ENCODE measurements around the gene SHISAL2A. TPM values are rescaled to one million over a fixed set of nuclear protein-coding genes. Genes with fewer than 3 reads are reported as not detected.

The SHISAL2A gene
- polyA plus RNA-seq, 1 of the 3 experiments (the other 2 are of a cell fraction), result 0.07 TPM

GRCh38 chr1:52645261-52645660 lies 12.3 kb downstream of the SHISAL2A start:
- no peaks in the 10 kb centered on the region for H4K20me1 ChIP-seq (ENCODE audit: insufficient read depth)
- H3K9me2 ChIP-seq, result no peaks in the 10 kb centered on the region
- H3K9ac ChIP-seq, result no peak overlapping the region
- TF ChIP-seq, protein P1, sequence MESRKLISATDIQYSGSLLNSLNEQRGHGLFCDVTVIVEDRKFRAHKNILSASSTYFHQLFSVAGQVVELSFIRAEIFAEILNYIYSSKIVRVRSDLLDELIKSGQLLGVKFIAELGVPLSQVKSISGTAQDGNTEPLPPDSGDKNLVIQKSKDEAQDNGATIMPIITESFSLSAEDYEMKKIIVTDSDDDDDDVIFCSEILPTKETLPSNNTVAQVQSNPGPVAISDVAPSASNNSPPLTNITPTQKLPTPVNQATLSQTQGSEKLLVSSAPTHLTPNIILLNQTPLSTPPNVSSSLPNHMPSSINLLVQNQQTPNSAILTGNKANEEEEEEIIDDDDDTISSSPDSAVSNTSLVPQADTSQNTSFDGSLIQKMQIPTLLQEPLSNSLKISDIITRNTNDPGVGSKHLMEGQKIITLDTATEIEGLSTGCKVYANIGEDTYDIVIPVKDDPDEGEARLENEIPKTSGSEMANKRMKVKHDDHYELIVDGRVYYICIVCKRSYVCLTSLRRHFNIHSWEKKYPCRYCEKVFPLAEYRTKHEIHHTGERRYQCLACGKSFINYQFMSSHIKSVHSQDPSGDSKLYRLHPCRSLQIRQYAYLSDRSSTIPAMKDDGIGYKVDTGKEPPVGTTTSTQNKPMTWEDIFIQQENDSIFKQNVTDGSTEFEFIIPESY (IDR thresholded peaks at IDR 0.05; ENCODE audit: borderline replicate concordance, low read depth), result no peak
- TF ChIP-seq RFX5 (IDR thresholded peaks at IDR 0.05; ENCODE audit: low read length) (no peak), FOSL2 (IDR thresholded peaks at IDR 0.05; ENCODE audit: borderline replicate concordance, low read depth) (no peak), TAF1 (IDR thresholded peaks at IDR 0.05; ENCODE audit: borderline replicate concordance, low read depth, low read length) (no peak), TEAD4 (IDR thresholded peaks at IDR 0.05; ENCODE audit: borderline replicate concordance, insufficient read depth) (no peak), MEF2A (IDR thresholded peaks at IDR 0.05; ENCODE audit: borderline replicate concordance, low read depth) (no peak), RAD21 (IDR thresholded peaks at IDR 0.05; ENCODE audit: low read length) (no peak), ELF1 (IDR thresholded peaks at IDR 0.05) (no peak), POLR2AphosphoS5 (IDR thresholded peaks at IDR 0.05; ENCODE audit: low read depth, low read length) (no peak), NFIC (IDR thresholded peaks at IDR 0.05; ENCODE audit: borderline replicate concordance) (no peak)
- TF ChIP-seq, protein P2, sequence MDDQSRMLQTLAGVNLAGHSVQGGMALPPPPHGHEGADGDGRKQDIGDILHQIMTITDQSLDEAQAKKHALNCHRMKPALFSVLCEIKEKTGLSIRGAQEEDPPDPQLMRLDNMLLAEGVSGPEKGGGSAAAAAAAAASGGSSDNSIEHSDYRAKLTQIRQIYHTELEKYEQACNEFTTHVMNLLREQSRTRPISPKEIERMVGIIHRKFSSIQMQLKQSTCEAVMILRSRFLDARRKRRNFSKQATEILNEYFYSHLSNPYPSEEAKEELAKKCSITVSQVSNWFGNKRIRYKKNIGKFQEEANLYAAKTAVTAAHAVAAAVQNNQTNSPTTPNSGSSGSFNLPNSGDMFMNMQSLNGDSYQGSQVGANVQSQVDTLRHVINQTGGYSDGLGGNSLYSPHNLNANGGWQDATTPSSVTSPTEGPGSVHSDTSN (IDR thresholded peaks at IDR 0.05), result no peak
- H3K27me3 ChIP-seq (ENCODE audit: insufficient read depth), result no peaks in the 10 kb centered on the region
- H3K79me2 ChIP-seq (ENCODE audit: insufficient read depth), result no peaks in the 10 kb centered on the region
- H3K9me3 ChIP-seq, result no peaks in the 10 kb centered on the region
- WGBS (ENCODE audit: low lambda C conversion rate), result 71% methylated on average over 6 of the region's 6 CpGs
- H3K4me2 ChIP-seq, result no peak overlapping the region
- H3K27ac ChIP-seq (ENCODE audit: low read depth in 2 of 2, low read length in 1 of 2), result no peak overlapping the region
- ChIA-PET CTCF (interaction anchor here (1.8 kb wide), 1 partner anchor 12 kb away, joined by 5 read pairs; the partner anchor contains the start of gene SHISAL2A), POLR2A (no interaction called here)
- no peak for DNase-seq
- no peak overlapping the region for H3K4me3 ChIP-seq (ENCODE audit: low read depth in 2 of 2, low read length in 1 of 2)
- no peak overlapping the region for H2AFZ ChIP-seq (ENCODE audit: low read depth)
- no peaks in the 10 kb centered on the region for H3F3A ChIP-seq (replicated peaks; ENCODE audit: insufficient read depth)
- no peaks in the 10 kb centered on the region for H3K4me1 ChIP-seq (ENCODE audit: control insufficient read depth in 1 of 2, insufficient read depth in 2 of 2, low read depth in 1 of 2, low read length in 1 of 2)
- no peaks in the 10 kb centered on the region for H3K36me3 ChIP-seq (replicated peaks in 1 of 2; ENCODE audit: control insufficient read depth in 1 of 2, insufficient read depth in 2 of 2, low read length in 1 of 2)

DNA sequence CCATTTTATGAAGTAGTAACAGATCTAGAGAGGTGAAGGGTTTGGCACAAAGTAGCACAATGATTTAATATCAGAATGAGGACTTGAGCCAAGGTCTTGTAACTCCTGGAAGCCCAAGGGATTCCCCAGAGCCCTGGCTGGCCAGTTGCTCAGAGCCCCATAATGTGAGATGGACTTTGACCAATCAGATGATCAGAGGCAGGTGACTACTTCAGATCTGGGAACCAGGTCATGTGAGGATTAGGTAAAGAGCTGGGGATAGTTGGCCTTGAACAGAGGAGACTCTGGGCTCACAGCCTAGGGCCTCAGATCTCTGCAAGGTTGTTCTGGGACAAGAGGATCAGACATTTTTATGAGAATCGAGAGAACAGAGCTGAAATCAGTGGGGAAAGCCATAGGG lies 18.9 kb downstream of the SHISAL2A start:
- Histone ChIP-seq H3K4me3 (ENCODE audit: low read depth in 2 of 2, low read length in 1 of 2) (no peak overlapping the region), H3K79me2 (ENCODE audit: insufficient read depth) (no peaks in the 10 kb centered on the region), H3K36me3 (replicated peaks in 1 of 2; ENCODE audit: control insufficient read depth in 1 of 2, insufficient read depth in 2 of 2, low read length in 1 of 2) (no peaks in the 10 kb centered on the region), H2AFZ (ENCODE audit: low read depth) (no peak overlapping the region), H3F3A (replicated peaks; ENCODE audit: insufficient read depth) (no peaks in the 10 kb centered on the region), H3K9ac (no peak overlapping the region), H3K27ac (ENCODE audit: low read depth in 2 of 2, low read length in 1 of 2) (no peak overlapping the region), H3K4me2 (no peak overlapping the region), H4K20me1 (ENCODE audit: insufficient read depth) (no peaks in the 10 kb centered on the region), H3K9me2 (no peaks in the 10 kb centered on the region), H3K4me1 (ENCODE audit: control insufficient read depth in 1 of 2, insufficient read depth in 2 of 2, low read depth in 1 of 2, low read length in 1 of 2) (no peaks in the 10 kb centered on the region), H3K9me3 (no peaks in the 10 kb centered on the region), H3K27me3 (ENCODE audit: insufficient read depth) (no peaks in the 10 kb centered on the region)
- ChIA-PET POLR2A (no interaction called here), CTCF (no interaction called here)
- TF ChIP-seq TEAD4 (IDR thresholded peaks at IDR 0.05; ENCODE audit: borderline replicate concordance, insufficient read depth) (no peak), MXI1 (IDR thresholded peaks at IDR 0.05; ENCODE audit: low read depth, low read length) (no peak), FOXJ3 (CRISPR knock-in tag; IDR thresholded peaks at IDR 0.05) (no peak), NRF1 (IDR thresholded peaks at IDR 0.05; ENCODE audit: low read depth, low read length) (no peak), MAX (IDR thresholded peaks at IDR 0.05; ENCODE audit: low read depth) (no peak), EZH2phosphoT487 (IDR thresholded peaks at IDR 0.05; ENCODE audit: borderline replicate concordance, low read depth) (no peak), SMC3 (IDR thresholded peaks at IDR 0.05; ENCODE audit: low read depth, low read length) (no peak), TAF1 (IDR thresholded peaks at IDR 0.05; ENCODE audit: borderline replicate concordance, low read depth, low read length) (no peak), RAD21 (IDR thresholded peaks at IDR 0.05; ENCODE audit: low read length) (no peak)
- no peak for DNase-seq
- WGBS (ENCODE audit: low lambda C conversion rate), result 39% methylated on average over 1 of the region's 1 CpG

Data from SK-N-SH (cell line).